ENCODE results near the gene CAMSAP2.

- TF ChIP-seq EZH2phosphoT487 (conservative IDR thresholded peaks at IDR 0.05; ENCODE audit: low read length) = no peak
- TF ChIP-seq CTCF (IDR thresholded peaks at IDR 0.05; ENCODE audit: insufficient read depth, low read length, poor library complexity, severe bottlenecking) = no peak
Measured at GRCh38 chr1:200873671-200874397, 135.1 kb downstream of the CAMSAP2 start.

All from SU-DHL-6 (cell line).